ENCODE measurements around the gene SEMG1.

Gene SEMG1

DNA sequence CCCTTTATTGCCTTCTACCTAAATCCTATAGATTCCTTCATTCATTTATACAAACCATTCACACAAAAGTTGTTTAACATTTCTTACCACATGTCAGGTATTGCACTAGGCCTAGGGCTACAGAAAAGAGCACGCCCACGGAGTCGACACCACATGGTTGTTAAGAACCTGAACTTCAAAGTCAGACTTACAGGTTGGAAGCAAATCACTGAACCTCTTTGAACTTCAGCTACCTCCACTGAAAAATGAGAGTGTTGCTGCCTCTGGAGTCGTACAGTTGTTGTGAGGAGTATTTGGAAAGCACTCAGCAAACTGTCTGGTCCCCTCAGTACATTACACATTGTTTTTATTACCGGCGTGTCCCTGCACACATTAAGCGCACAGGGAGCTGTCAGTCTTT, 50.9 kb downstream of the SEMG1 start:
- no peak overlapping the region for H3K27ac ChIP-seq
- TF ChIP-seq CTCF (IDR thresholded peaks at IDR 0.05): no peak
- no peak for TF ChIP-seq ZFX (IDR thresholded peaks at IDR 0.05; ENCODE audit: borderline replicate concordance)

- H3K27ac ChIP-seq: no peak overlapping the region
- no peak for TF ChIP-seq CTCF (IDR thresholded peaks at IDR 0.05)
- TF ChIP-seq ZFX (IDR thresholded peaks at IDR 0.05; ENCODE audit: borderline replicate concordance): no peak
Observed at GRCh38 chr20:45258259-45258658, 51.4 kb downstream of the SEMG1 start.

DNA sequence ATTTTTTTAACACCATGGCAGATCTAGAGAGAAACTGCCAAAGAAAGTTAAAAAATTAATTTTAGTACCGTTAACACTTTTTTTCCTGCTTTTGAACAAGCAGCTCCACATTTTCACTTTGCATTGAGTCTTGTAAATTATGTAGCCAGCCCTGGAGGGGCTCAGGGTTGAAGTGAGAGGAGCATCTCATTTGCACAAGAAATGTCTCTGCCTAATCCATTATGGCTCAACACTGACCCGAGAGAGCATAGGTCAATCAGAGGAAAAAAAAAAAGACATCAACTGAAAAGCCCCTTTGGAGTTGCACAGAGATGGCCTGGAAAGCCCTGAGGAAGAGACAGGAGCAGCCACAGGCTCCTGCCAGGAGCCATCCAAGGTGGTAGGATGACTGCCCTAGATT, 51.8 kb downstream of the SEMG1 start:
- H3K27ac ChIP-seq: no peak overlapping the region
- TF ChIP-seq CTCF (IDR thresholded peaks at IDR 0.05): no peak
- no peak for TF ChIP-seq ZFX (IDR thresholded peaks at IDR 0.05; ENCODE audit: borderline replicate concordance)

Data from 22Rv1 (cell line).